ENCODE results near the gene CLN6. TPM values are rescaled to one million over a fixed set of nuclear protein-coding genes. Genes with fewer than 3 reads are reported as not detected.

The CLN6 gene
- total and polyA plus RNA-seq, 9 of the 15 experiments (the other 6 are each of a cell fraction or from before 2014, with no cell fraction given), result 0.71 to 53.3 (median 39.3) TPM

DNA sequence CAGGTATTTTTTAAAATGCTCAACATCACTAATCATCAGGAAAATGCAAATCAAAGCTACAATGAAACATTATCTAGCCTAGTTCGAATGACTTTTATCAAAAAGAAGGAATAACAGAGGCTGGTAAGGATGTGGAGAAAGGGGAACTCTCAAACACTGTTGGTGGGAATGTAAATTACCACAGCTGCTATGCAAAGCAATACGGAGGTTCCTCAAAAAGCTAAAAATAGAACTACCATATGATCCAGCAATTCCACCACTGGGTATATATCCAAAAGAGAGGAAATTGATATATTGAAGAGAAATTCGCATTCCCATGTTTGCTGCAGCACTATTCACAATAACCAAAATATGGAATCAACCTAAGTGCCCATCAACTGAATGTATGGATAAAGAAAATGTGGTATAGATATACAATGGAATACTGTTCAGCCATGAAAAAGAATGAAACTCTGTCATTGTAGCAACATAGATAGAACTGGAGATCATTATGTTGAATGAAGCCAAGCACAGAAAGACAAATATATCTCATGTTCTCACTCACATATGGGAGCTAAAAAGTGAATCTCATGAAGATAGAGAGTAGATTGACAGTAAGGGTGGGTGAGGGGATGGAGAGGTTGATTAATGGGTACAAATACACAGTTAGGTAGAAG, 19.7 kb upstream of the CLN6 start:
- no peak overlapping the region for H2AFZ ChIP-seq (ENCODE audit: low read depth, low read length)
- BruUV-seq (replicated peaks), result no TSS peak
- WGBS (ENCODE audit: insufficient coverage, low coverage, missing lambda C conversion rate), result 0% methylated on average over 3 of the region's 3 CpGs
- no peak for ATAC-seq
- no peak overlapping the region for H3K4me3 ChIP-seq
- ChIA-PET POLR2A (no interaction called here), CTCF (ENCODE audit: low intra/inter-chr PET ratio) (no interaction called here)
- H3K4me1 ChIP-seq (replicated peaks in 1 of 2; ENCODE audit: control insufficient read depth in 2 of 2, insufficient read depth in 2 of 2, low read length in 2 of 2), result peaks cover 0 to 6% of the 10 kb centered on the region in 2 experiments; a peak in 3 of 5 replicates
- no peaks in the 10 kb centered on the region for H3K79me2 ChIP-seq (ENCODE audit: control insufficient read depth, insufficient read depth, low read length)
- in situ Hi-C loops (cut with MboI) (loop anchor here (5.0 kb wide), 1 partner anchor 53 kb away; no protein-coding TSS in a partner anchor), intact Hi-C loops (cut with micrococcal nuclease) (no loop called here)
- H4K20me1 ChIP-seq (replicated peaks; ENCODE audit: control insufficient read depth, insufficient read depth, low read length), result no peaks in the 10 kb centered on the region
- H3K27ac ChIP-seq (ENCODE audit: extremely low read depth, low read depth, low read length), result no peak overlapping the region
- H3K9ac ChIP-seq (ENCODE audit: insufficient read depth in 1 of 2, low read depth in 2 of 2, low read length in 2 of 2), result no peak overlapping the region
- TF ChIP-seq ZNF76 (CRISPR knock-in tag; IDR thresholded peaks at IDR 0.05; ENCODE audit: borderline replicate concordance), result no peak
- TF ChIP-seq, protein P1, sequence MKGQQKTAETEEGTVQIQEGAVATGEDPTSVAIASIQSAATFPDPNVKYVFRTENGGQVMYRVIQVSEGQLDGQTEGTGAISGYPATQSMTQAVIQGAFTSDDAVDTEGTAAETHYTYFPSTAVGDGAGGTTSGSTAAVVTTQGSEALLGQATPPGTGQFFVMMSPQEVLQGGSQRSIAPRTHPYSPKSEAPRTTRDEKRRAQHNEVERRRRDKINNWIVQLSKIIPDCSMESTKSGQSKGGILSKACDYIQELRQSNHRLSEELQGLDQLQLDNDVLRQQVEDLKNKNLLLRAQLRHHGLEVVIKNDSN (CRISPR knock-in tag; IDR thresholded peaks at IDR 0.05), result no peak
- no peak for TF ChIP-seq BRD9 (IDR thresholded peaks at IDR 0.05; ENCODE audit: low read depth, partially characterized antibody)
- 0 out of 2 replicates have a peak, but pooled peaks have one; percentile 26 for TF ChIP-seq POLR2A (conservative IDR thresholded peaks at IDR 0.05)
- no peak for TF ChIP-seq ZKSCAN3 (CRISPR knock-in tag; IDR thresholded peaks at IDR 0.05)
- TF ChIP-seq KAT8 (IDR thresholded peaks at IDR 0.05; ENCODE audit: low read depth), result no peak
- TF ChIP-seq EHMT2 (IDR thresholded peaks at IDR 0.05), result no peak
- TF ChIP-seq CHCHD3 (CRISPR knock-in tag; IDR thresholded peaks at IDR 0.05), result no peak
- TF ChIP-seq PHB2 (IDR thresholded peaks at IDR 0.05; ENCODE audit: low read depth), result no peak
- TF ChIP-seq NFRKB (IDR thresholded peaks at IDR 0.05; ENCODE audit: low read depth), result no peak
- no peak for TF ChIP-seq PTTG1 (tag; IDR thresholded peaks at IDR 0.05; ENCODE audit: low read depth)
- TF ChIP-seq, protein P2, sequence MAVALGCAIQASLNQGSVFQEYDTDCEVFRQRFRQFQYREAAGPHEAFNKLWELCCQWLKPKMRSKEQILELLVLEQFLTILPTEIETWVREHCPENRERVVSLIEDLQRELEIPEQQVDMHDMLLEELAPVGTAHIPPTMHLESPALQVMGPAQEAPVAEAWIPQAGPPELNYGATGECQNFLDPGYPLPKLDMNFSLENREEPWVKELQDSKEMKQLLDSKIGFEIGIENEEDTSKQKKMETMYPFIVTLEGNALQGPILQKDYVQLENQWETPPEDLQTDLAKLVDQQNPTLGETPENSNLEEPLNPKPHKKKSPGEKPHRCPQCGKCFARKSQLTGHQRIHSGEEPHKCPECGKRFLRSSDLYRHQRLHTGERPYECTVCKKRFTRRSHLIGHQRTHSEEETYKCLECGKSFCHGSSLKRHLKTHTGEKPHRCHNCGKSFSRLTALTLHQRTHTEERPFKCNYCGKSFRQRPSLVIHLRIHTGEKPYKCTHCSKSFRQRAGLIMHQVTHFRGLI (CRISPR knock-in tag; IDR thresholded peaks at IDR 0.05), result no peak
- TF ChIP-seq ZNF146 (CRISPR knock-in tag; IDR thresholded peaks at IDR 0.05; ENCODE audit: unreplicated experiment), result peak; percentile 7
- TF ChIP-seq, protein P3, sequence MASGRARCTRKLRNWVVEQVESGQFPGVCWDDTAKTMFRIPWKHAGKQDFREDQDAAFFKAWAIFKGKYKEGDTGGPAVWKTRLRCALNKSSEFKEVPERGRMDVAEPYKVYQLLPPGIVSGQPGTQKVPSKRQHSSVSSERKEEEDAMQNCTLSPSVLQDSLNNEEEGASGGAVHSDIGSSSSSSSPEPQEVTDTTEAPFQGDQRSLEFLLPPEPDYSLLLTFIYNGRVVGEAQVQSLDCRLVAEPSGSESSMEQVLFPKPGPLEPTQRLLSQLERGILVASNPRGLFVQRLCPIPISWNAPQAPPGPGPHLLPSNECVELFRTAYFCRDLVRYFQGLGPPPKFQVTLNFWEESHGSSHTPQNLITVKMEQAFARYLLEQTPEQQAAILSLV (tag; IDR thresholded peaks at IDR 0.05), result no peak
- no peak for TF ChIP-seq ZNF830 (CRISPR knock-in tag; IDR thresholded peaks at IDR 0.05)
- peak; percentile 70; the same call in 1 of the 2 replicates for TF ChIP-seq MEF2D (tag; conservative IDR thresholded peaks at IDR 0.05; ENCODE audit: low read depth)
- TF ChIP-seq TARDBP (IDR thresholded peaks at IDR 0.05), result no peak
- TF ChIP-seq SAFB (IDR thresholded peaks at IDR 0.05; ENCODE audit: borderline replicate concordance, low read depth, low read length), result no peak
- TF ChIP-seq MEF2A (IDR thresholded peaks at IDR 0.05; ENCODE audit: control insufficient read depth, low read depth, low read length), result 0 out of 2 replicates have a peak, but pooled peaks have one; percentile 51
- TF ChIP-seq SRSF9 (IDR thresholded peaks at IDR 0.05; ENCODE audit: borderline replicate concordance, low read depth, low read length), result no peak
- TF ChIP-seq ASH1L (IDR thresholded peaks at IDR 0.05; ENCODE audit: borderline replicate concordance, low read depth, partially characterized antibody), result no peak
- TF ChIP-seq YBX1 (IDR thresholded peaks at IDR 0.05), result no peak
- H3K9me1 ChIP-seq (ENCODE audit: control insufficient read depth, insufficient read depth, low read length), result no peaks in the 10 kb centered on the region
- no peak for DNase-seq (ENCODE audit: extremely low read depth in 1 of 4, low spot score in 3 of 4)
- H3K36me3 ChIP-seq (ENCODE audit: control insufficient read depth, insufficient read depth, low read length), result no peaks in the 10 kb centered on the region
- peaks cover 4% of the 10 kb centered on the region in 2 experiments for H3K27me3 ChIP-seq (ENCODE audit: control insufficient read depth in 2 of 2, insufficient read depth in 2 of 2, low read length in 2 of 2)
- no peak for FAIRE-seq
- no peaks in the 10 kb centered on the region for H3K9me3 ChIP-seq (replicated peaks; ENCODE audit: control insufficient read depth, insufficient read depth, low read depth, low read length)
- no peak overlapping the region for H3K4me2 ChIP-seq (ENCODE audit: insufficient read depth, low read length)
